Chondrocyte (in vitro differentiated cells): Measurements from ENCODE around the gene ASTN2. TPM values are rescaled to one million over a fixed set of nuclear protein-coding genes. Genes with fewer than 3 reads are reported as not detected.

ENCODE experiments used
- DNase-seq: peaks from one replicate; pipeline ENCODE4 v3.0.0; 2021; ENCODE audit warnings: mixed read lengths, low spot score
- H3K27ac Mint-ChIP-seq: one replicate; pipeline ENCODE4 v1.8.0; 2021; ENCODE audit warnings: mild to moderate bottlenecking, moderate library complexity, mixed read lengths; ENCODE audit not compliant: unreplicated experiment
- H3K27me3 Mint-ChIP-seq: 2 replicates; pipeline ENCODE4 v1.8.0; 2021; ENCODE audit warnings: low read depth, mixed read lengths
- H3K36me3 Mint-ChIP-seq: 2 replicates; pipeline ENCODE4 v1.8.0; 2021; ENCODE audit warnings: low read depth, mixed read lengths
- H3K4me1 Mint-ChIP-seq: 2 replicates; pipeline ENCODE4 v1.8.0; 2021; ENCODE audit warnings: low read depth, mild to moderate bottlenecking, mixed read lengths
- H3K4me3 Mint-ChIP-seq: one replicate; pipeline ENCODE4 v1.8.0; 2021; ENCODE audit warnings: mild to moderate bottlenecking, moderate library complexity, mixed read lengths; ENCODE audit not compliant: unreplicated experiment
- H3K9me3 Mint-ChIP-seq: 2 replicates; pipeline ENCODE4 v1.8.0; 2021; ENCODE audit warnings: low read depth, mixed read lengths
- CTCF ChIP-seq: fragments of 200-600 bp; sonication (generic); IDR thresholded peaks from 2 replicates; pipeline ENCODE4 v1.5.0; 2021; ENCODE audit warnings: antibody characterized with exemption, mild to moderate bottlenecking, moderate library complexity
- total RNA-seq: library from RNA; stranded (reverse); gene quantifications from 3 replicates; pipeline ENCODE4 v1.2.1, GENCODE V29; 2021

Gene ASTN2
- total RNA-seq, 1 donor from 2014 or later = 3.6 TPM

- no peak overlapping the region for H3K27ac Mint-ChIP-seq
- no peaks in the 10 kb centered on the region for H3K36me3 Mint-ChIP-seq
- no peak for TF ChIP-seq CTCF
- DNase-seq = no peak
- no peaks in the 10 kb centered on the region for H3K4me1 Mint-ChIP-seq
- H3K4me3 Mint-ChIP-seq = no peak overlapping the region
- no peaks in the 10 kb centered on the region for H3K27me3 Mint-ChIP-seq
- H3K9me3 Mint-ChIP-seq = no peaks in the 10 kb centered on the region
These were observed 124.5 kb downstream of the ASTN2 start for GRCh38 chr9:117290306-117290840.

- TF ChIP-seq CTCF = no peak
- Mint-ChIP-seq H3K27ac (no peak overlapping the region), H3K9me3 (no peaks in the 10 kb centered on the region), H3K4me3 (no peak overlapping the region), H3K4me1 (no peaks in the 10 kb centered on the region), H3K36me3 (no peaks in the 10 kb centered on the region), H3K27me3 (no peaks in the 10 kb centered on the region)
- DNase-seq = no peak
These were observed 128.6 kb downstream of the ASTN2 start for GRCh38 chr9:117286245-117286644.

GRCh38 chr9:117284414-117284813 is 130.4 kb downstream of the ASTN2 start:
- Mint-ChIP-seq H3K4me3 (no peak overlapping the region), H3K36me3 (no peaks in the 10 kb centered on the region)

GRCh38 chr9:117282541-117282940 is 132.3 kb downstream of the ASTN2 start:
- H3K4me3 Mint-ChIP-seq = no peak overlapping the region
- H3K36me3 Mint-ChIP-seq = no peaks in the 10 kb centered on the region
- H3K27me3 Mint-ChIP-seq = no peaks in the 10 kb centered on the region
- TF ChIP-seq CTCF = no peak
- DNase-seq = no peak
- no peaks in the 10 kb centered on the region for H3K4me1 Mint-ChIP-seq
- peaks cover 4% of the 10 kb centered on the region for H3K9me3 Mint-ChIP-seq
- no peak overlapping the region for H3K27ac Mint-ChIP-seq

More at GRCh38 chr9:117284414-117284813, 130.4 kb downstream of the ASTN2 start:
- H3K27ac Mint-ChIP-seq = no peak overlapping the region
- no peak for TF ChIP-seq CTCF
- no peak for DNase-seq
- H3K9me3 Mint-ChIP-seq = peaks cover 4% of the 10 kb centered on the region
- H3K27me3 Mint-ChIP-seq = no peaks in the 10 kb centered on the region
- no peaks in the 10 kb centered on the region for H3K4me1 Mint-ChIP-seq

GRCh38 chr9:117278471-117279035 is 136.3 kb downstream of the ASTN2 start:
- no peak for DNase-seq
- peaks cover 4% of the 10 kb centered on the region for H3K9me3 Mint-ChIP-seq
- H3K27me3 Mint-ChIP-seq = no peaks in the 10 kb centered on the region
- H3K4me3 Mint-ChIP-seq = no peak overlapping the region
- no peak overlapping the region for H3K27ac Mint-ChIP-seq
- H3K36me3 Mint-ChIP-seq = no peaks in the 10 kb centered on the region
- TF ChIP-seq CTCF = no peak
- H3K4me1 Mint-ChIP-seq = no peaks in the 10 kb centered on the region
